Measurements from ENCODE around the gene CTSO.

The CTSO gene

DNA sequence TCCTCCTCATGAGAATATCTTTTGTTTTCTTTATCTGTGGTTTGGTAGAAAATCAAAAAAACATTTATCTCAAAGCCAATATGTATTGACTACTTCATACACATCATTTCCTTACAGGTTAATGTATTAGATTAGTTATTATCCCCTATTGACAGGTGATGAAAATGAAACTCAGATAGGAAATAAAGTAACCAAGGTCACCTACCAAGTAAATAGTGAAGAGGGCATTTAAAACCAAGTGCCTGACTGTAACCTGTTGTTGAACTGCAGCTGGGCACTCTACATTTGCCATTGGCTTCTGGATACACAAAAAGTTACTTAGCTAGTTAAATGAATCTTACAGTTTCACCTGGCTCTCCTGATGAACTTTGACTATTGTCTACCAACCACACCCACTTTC is 41.4 kb upstream of the CTSO start:
- no peak for TF ChIP-seq RARB (CRISPR knock-in tag; IDR thresholded peaks at IDR 0.05)
- no peak for TF ChIP-seq ZFP30 (CRISPR knock-in tag; IDR thresholded peaks at IDR 0.05)
- no peak for TF ChIP-seq ARNTL (CRISPR knock-in tag; IDR thresholded peaks at IDR 0.05; ENCODE audit: borderline replicate concordance, low read depth)

DNA sequence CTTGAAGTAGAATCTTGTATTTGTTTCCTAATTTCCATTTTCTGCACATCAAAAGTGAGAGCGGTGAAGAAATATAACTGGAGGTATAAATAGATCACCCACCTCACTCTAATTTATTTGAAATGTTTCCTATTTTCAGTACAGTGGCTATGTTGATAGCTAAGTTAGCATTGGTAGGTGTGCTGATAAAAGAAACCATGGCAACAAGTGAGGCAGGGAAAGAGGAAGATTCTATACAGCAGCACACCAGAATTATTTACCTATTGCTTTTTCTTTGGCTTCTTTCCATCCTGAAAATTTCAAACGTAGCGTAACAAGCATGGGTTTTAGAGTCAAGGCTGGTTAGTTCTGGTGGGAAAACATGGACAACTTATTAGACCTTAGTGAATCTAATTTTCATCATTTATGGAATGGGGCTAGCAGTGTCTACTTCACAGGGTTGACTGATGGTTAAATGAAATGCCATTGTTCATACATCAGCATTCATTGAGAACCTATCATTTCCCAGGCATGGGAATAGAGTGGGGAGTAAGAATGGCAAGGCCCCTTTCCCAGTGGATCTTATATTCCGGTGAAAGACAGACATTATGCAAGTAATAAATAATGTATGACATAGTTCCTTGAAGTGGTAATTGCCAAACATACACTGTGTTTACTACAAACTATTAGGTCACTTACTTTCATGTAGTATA is 30.6 kb upstream of the CTSO start:
- TF ChIP-seq, protein P1, sequence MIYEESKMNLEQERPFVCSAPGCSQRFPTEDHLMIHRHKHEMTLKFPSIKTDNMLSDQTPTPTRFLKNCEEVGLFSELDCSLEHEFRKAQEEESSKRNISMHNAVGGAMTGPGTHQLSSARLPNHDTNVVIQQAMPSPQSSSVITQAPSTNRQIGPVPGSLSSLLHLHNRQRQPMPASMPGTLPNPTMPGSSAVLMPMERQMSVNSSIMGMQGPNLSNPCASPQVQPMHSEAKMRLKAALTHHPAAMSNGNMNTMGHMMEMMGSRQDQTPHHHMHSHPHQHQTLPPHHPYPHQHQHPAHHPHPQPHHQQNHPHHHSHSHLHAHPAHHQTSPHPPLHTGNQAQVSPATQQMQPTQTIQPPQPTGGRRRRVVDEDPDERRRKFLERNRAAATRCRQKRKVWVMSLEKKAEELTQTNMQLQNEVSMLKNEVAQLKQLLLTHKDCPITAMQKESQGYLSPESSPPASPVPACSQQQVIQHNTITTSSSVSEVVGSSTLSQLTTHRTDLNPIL (CRISPR knock-in tag; IDR thresholded peaks at IDR 0.05; ENCODE audit: low read depth), result no peak
- TF ChIP-seq, protein P2, sequence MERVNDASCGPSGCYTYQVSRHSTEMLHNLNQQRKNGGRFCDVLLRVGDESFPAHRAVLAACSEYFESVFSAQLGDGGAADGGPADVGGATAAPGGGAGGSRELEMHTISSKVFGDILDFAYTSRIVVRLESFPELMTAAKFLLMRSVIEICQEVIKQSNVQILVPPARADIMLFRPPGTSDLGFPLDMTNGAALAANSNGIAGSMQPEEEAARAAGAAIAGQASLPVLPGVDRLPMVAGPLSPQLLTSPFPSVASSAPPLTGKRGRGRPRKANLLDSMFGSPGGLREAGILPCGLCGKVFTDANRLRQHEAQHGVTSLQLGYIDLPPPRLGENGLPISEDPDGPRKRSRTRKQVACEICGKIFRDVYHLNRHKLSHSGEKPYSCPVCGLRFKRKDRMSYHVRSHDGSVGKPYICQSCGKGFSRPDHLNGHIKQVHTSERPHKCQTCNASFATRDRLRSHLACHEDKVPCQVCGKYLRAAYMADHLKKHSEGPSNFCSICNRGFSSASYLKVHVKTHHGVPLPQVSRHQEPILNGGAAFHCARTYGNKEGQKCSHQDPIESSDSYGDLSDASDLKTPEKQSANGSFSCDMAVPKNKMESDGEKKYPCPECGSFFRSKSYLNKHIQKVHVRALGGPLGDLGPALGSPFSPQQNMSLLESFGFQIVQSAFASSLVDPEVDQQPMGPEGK (CRISPR knock-in tag; IDR thresholded peaks at IDR 0.05; ENCODE audit: borderline replicate concordance), result no peak
- TF ChIP-seq ZC3H10 (CRISPR knock-in tag; IDR thresholded peaks at IDR 0.05) (no peak), ESRRG (CRISPR knock-in tag; IDR thresholded peaks at IDR 0.05) (no peak), CSDC2 (CRISPR knock-in tag; IDR thresholded peaks at IDR 0.05) (no peak), ZFP3 (CRISPR knock-in tag; IDR thresholded peaks at IDR 0.05) (no peak), BACH2 (CRISPR knock-in tag; IDR thresholded peaks at IDR 0.05; ENCODE audit: borderline replicate concordance) (no peak), TCF4 (CRISPR knock-in tag; IDR thresholded peaks at IDR 0.05; ENCODE audit: borderline replicate concordance) (no peak), SNAI2 (CRISPR knock-in tag; IDR thresholded peaks at IDR 0.05) (no peak), ZFP30 (CRISPR knock-in tag; IDR thresholded peaks at IDR 0.05) (no peak), TOX (CRISPR knock-in tag; IDR thresholded peaks at IDR 0.05; ENCODE audit: borderline replicate concordance) (no peak), GLIS3 (CRISPR knock-in tag; IDR thresholded peaks at IDR 0.05) (no peak), ZNF565 (CRISPR knock-in tag; conservative IDR thresholded peaks at IDR 0.05; ENCODE audit: low read depth) (no peak), PPARA (CRISPR knock-in tag; IDR thresholded peaks at IDR 0.05; ENCODE audit: borderline replicate concordance) (no peak), ZNF8 (CRISPR knock-in tag; IDR thresholded peaks at IDR 0.05) (no peak), ISL1 (CRISPR knock-in tag; IDR thresholded peaks at IDR 0.05) (no peak)
- TF ChIP-seq, protein P3, sequence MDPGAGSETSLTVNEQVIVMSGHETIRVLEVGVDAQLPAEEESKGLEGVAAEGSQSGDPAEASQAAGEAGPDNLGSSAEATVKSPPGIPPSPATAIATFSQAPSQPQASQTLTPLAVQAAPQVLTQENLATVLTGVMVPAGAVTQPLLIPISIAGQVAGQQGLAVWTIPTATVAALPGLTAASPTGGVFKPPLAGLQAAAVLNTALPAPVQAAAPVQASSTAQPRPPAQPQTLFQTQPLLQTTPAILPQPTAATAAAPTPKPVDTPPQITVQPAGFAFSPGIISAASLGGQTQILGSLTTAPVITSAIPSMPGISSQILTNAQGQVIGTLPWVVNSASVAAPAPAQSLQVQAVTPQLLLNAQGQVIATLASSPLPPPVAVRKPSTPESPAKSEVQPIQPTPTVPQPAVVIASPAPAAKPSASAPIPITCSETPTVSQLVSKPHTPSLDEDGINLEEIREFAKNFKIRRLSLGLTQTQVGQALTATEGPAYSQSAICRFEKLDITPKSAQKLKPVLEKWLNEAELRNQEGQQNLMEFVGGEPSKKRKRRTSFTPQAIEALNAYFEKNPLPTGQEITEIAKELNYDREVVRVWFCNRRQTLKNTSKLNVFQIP (CRISPR knock-in tag; IDR thresholded peaks at IDR 0.05; ENCODE audit: borderline replicate concordance, low read depth), result no peak
- TF ChIP-seq, protein P4, sequence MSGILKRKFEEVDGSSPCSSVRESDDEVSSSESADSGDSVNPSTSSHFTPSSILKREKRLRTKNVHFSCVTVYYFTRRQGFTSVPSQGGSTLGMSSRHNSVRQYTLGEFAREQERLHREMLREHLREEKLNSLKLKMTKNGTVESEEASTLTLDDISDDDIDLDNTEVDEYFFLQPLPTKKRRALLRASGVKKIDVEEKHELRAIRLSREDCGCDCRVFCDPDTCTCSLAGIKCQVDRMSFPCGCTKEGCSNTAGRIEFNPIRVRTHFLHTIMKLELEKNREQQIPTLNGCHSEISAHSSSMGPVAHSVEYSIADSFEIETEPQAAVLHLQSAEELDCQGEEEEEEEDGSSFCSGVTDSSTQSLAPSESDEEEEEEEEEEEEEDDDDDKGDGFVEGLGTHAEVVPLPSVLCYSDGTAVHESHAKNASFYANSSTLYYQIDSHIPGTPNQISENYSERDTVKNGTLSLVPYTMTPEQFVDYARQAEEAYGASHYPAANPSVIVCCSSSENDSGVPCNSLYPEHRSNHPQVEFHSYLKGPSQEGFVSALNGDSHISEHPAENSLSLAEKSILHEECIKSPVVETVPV (CRISPR knock-in tag; IDR thresholded peaks at IDR 0.05), result no peak
- TF ChIP-seq, protein P5, sequence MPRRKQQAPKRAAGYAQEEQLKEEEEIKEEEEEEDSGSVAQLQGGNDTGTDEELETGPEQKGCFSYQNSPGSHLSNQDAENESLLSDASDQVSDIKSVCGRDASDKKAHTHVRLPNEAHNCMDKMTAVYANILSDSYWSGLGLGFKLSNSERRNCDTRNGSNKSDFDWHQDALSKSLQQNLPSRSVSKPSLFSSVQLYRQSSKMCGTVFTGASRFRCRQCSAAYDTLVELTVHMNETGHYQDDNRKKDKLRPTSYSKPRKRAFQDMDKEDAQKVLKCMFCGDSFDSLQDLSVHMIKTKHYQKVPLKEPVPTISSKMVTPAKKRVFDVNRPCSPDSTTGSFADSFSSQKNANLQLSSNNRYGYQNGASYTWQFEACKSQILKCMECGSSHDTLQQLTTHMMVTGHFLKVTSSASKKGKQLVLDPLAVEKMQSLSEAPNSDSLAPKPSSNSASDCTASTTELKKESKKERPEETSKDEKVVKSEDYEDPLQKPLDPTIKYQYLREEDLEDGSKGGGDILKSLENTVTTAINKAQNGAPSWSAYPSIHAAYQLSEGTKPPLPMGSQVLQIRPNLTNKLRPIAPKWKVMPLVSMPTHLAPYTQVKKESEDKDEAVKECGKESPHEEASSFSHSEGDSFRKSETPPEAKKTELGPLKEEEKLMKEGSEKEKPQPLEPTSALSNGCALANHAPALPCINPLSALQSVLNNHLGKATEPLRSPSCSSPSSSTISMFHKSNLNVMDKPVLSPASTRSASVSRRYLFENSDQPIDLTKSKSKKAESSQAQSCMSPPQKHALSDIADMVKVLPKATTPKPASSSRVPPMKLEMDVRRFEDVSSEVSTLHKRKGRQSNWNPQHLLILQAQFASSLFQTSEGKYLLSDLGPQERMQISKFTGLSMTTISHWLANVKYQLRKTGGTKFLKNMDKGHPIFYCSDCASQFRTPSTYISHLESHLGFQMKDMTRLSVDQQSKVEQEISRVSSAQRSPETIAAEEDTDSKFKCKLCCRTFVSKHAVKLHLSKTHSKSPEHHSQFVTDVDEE (CRISPR knock-in tag; IDR thresholded peaks at IDR 0.05), result no peak
- ATAC-seq, result no peak

More for the DNA sequence above, 41.4 kb upstream of the CTSO start:
- ATAC-seq, result no peak

DNA sequence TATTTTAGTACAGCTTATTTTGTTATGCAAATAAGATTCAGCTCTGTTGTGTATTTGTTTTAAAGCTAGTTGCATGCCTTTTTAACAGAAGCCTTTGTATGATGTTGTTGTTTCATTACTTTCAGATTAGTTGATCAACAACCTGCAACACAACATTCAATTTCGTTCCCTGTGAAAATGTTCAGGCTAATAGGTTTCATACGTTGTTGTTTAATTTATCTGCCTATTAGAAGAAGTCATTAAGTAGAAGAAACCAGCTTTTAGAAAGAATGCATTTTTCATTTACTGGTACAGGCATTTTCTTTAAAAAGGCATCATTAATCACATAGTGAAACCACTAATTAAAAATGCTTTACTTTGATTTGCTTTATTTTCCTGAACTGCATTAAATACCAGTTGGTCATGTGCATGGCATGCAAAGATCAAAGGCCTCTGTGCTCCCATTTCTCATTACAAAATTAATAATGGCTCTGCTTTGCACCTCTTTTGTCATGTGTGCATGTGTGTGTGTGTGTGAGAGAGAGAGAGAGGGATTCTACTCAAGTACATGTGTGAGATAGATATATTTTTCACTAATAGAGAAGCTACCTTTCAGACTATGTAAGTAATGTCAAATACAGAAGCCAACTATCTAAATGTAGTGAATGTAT is 29.2 kb upstream of the CTSO start:
- ATAC-seq, result no peak
- TF ChIP-seq TOX (CRISPR knock-in tag; IDR thresholded peaks at IDR 0.05; ENCODE audit: borderline replicate concordance) (no peak), ARNTL (CRISPR knock-in tag; IDR thresholded peaks at IDR 0.05; ENCODE audit: borderline replicate concordance, low read depth) (no peak), ZNF70 (CRISPR knock-in tag; IDR thresholded peaks at IDR 0.05) (no peak), ZC3H10 (CRISPR knock-in tag; IDR thresholded peaks at IDR 0.05) (no peak), ZFP30 (CRISPR knock-in tag; IDR thresholded peaks at IDR 0.05) (no peak), SNAI2 (CRISPR knock-in tag; IDR thresholded peaks at IDR 0.05) (no peak), CSDC2 (CRISPR knock-in tag; IDR thresholded peaks at IDR 0.05) (no peak), PPARA (CRISPR knock-in tag; IDR thresholded peaks at IDR 0.05; ENCODE audit: borderline replicate concordance) (no peak), GLIS3 (CRISPR knock-in tag; IDR thresholded peaks at IDR 0.05) (no peak), ZFP3 (CRISPR knock-in tag; IDR thresholded peaks at IDR 0.05) (no peak)
- TF ChIP-seq, protein P3 (CRISPR knock-in tag; IDR thresholded peaks at IDR 0.05; ENCODE audit: borderline replicate concordance, low read depth), result no peak
- TF ChIP-seq, protein P1 (CRISPR knock-in tag; IDR thresholded peaks at IDR 0.05; ENCODE audit: low read depth), result no peak

Measured in SK-N-SH treated with all-trans-retinoic acid at 6 μM for 48 hours (cell line).